Mesenchymal stem cell (in vitro differentiated cells and primary cell): ENCODE results near the gene TENM4.
A peak's percentile ranks its signal among the peaks of the same experiment; 100 is the strongest.

Source experiments
- DNase-seq: peaks from one replicate; pipeline ENCODE4 v3.0.0-alpha.2; 2013
- H2AFZ ChIP-seq: one replicate; pipeline ENCODE4 v1.6.1; 2013; ENCODE audit warnings: low read depth, mild to moderate bottlenecking, control low read depth, inconsistent platforms, low read length, moderate library complexity
- H2AK5ac ChIP-seq: 2 replicates; pipeline ENCODE4 v1.6.1; 2013; ENCODE audit warnings: low read length, moderate library complexity, mild to moderate bottlenecking, inconsistent platforms; ENCODE audit not compliant: severe bottlenecking
- H2BK120ac ChIP-seq: one replicate; pipeline ENCODE4 v1.6.1; 2013; ENCODE audit warnings: low read depth, mild to moderate bottlenecking, inconsistent platforms, low read length, moderate library complexity
- H2BK12ac ChIP-seq, 2 experiments: one replicate each; pipeline ENCODE4 v1.6.1; 2013; ENCODE audit warnings: inconsistent platforms in 2 of 2, low read length in 2 of 2, mild to moderate bottlenecking in 2 of 2, moderate library complexity in 2 of 2, control low read depth in 1 of 2
- H2BK15ac ChIP-seq: one replicate; pipeline ENCODE4 v1.6.1; 2013; ENCODE audit warnings: mild to moderate bottlenecking, low read depth, inconsistent platforms; ENCODE audit not compliant: poor library complexity, severe bottlenecking
- H2BK5ac ChIP-seq: 2 replicates; pipeline ENCODE4 v1.6.1; 2013; ENCODE audit warnings: low read depth, mild to moderate bottlenecking, low read length, control low read depth, inconsistent platforms; ENCODE audit not compliant: poor library complexity, severe bottlenecking
- H3K14ac ChIP-seq, 2 experiments: one replicate each; pipeline ENCODE4 v1.6.1; 2013; ENCODE audit warnings: inconsistent platforms in 2 of 2, low read length in 2 of 2, control low read depth in 1 of 2, mild to moderate bottlenecking in 1 of 2, moderate library complexity in 1 of 2
- H3K18ac ChIP-seq, 2 experiments: one replicate each; pipeline ENCODE4 v1.6.1; 2013; ENCODE audit warnings: inconsistent platforms in 2 of 2, low read length in 2 of 2, control low read depth in 1 of 2, low read depth in 1 of 2, mild to moderate bottlenecking in 1 of 2
- H3K23ac ChIP-seq, 2 experiments: one replicate each; pipeline ENCODE4 v1.6.1; 2013; ENCODE audit warnings: inconsistent platforms in 2 of 2, low read length in 2 of 2, mild to moderate bottlenecking in 2 of 2, moderate library complexity in 2 of 2, control low read depth in 1 of 2
- H3K27ac ChIP-seq: 2 replicates; pipeline ENCODE4 v1.5.1; 2013; ENCODE audit warnings: mild to moderate bottlenecking, moderate library complexity, low read length, control low read depth, inconsistent platforms; ENCODE audit not compliant: poor library complexity, severe bottlenecking
- H3K27me3 ChIP-seq, 2 experiments: 2 replicates each; pipeline versions ENCODE4 v1.6.1 to v1.7.0; 2013; ENCODE audit warnings: low read length in 2 of 2, mild to moderate bottlenecking in 2 of 2, moderate library complexity in 2 of 2, control low read depth in 1 of 2, inconsistent platforms in 1 of 2; ENCODE audit not compliant: control insufficient read depth in 1 of 2, insufficient read depth in 1 of 2
- H3K36me3 ChIP-seq, 2 experiments: 2 replicates each; pipeline versions ENCODE4 v1.6.1 to v1.7.0; 2013; ENCODE audit warnings: low read length in 2 of 2, control low read depth in 1 of 2, inconsistent platforms in 1 of 2, low read depth in 1 of 2, mild to moderate bottlenecking in 1 of 2; ENCODE audit not compliant: insufficient read depth in 2 of 2, control insufficient read depth in 1 of 2
- H3K4ac ChIP-seq, 2 experiments: one replicate each; pipeline ENCODE4 v1.6.1; 2013; ENCODE audit warnings: inconsistent platforms in 2 of 2, low read length in 2 of 2, mild to moderate bottlenecking in 2 of 2, moderate library complexity in 2 of 2, control low read depth in 1 of 2, low read depth in 1 of 2
- H3K4me1 ChIP-seq: 2 replicates; pipeline ENCODE4 v1.6.1; 2013; ENCODE audit warnings: low read depth, low read length, control low read depth; ENCODE audit not compliant: control insufficient read depth, insufficient read depth
- H3K4me2 ChIP-seq: 2 replicates; pipeline ENCODE4 v1.6.1; 2013; ENCODE audit warnings: low read length, mild to moderate bottlenecking, inconsistent platforms; ENCODE audit not compliant: poor library complexity, severe bottlenecking
- H3K4me3 ChIP-seq, 2 experiments: 2 replicates each; pipeline versions ENCODE4 v1.5.1 to v1.7.0; 2013; ENCODE audit warnings: low read length in 2 of 2, mild to moderate bottlenecking in 2 of 2, control low read depth in 1 of 2, low read depth in 1 of 2; ENCODE audit not compliant: insufficient read depth in 1 of 2
- H3K79me1 ChIP-seq: replicated peaks from 2 replicates; pipeline ENCODE4 v1.6.1; 2013; ENCODE audit warnings: mild to moderate bottlenecking, control low read depth, low read length, inconsistent platforms; ENCODE audit not compliant: poor library complexity, severe bottlenecking
- H3K9ac ChIP-seq: 2 replicates; pipeline ENCODE4 v1.7.0; 2013; ENCODE audit warnings: mild to moderate bottlenecking, low read length, moderate library complexity
- H3K9me3 ChIP-seq: 2 replicates; pipeline ENCODE4 v1.7.0; 2013; ENCODE audit warnings: mild to moderate bottlenecking, low read length; ENCODE audit not compliant: control insufficient read depth
- H4K8ac ChIP-seq: one replicate; pipeline ENCODE4 v1.6.1; 2013; ENCODE audit warnings: inconsistent platforms, mild to moderate bottlenecking, low read length, moderate library complexity
- H4K91ac ChIP-seq: one replicate; pipeline ENCODE4 v1.6.1; 2013; ENCODE audit warnings: mild to moderate bottlenecking, low read length, inconsistent platforms
- WGBS: methylation state at CpG from one replicate; pipeline ENCODE4 v1.1.7; 2013; ENCODE audit warnings: mixed read lengths; 5-methylcytosine and 5-hydroxymethylcytosine counted together

The TENM4 gene

GRCh38 chr11:79068356-79068755, 372.5 kb downstream of the TENM4 start:
- Histone ChIP-seq H2AFZ (no peak overlapping the region), H3K79me1 (no peaks in the 10 kb centered on the region)
- WGBS = 93% methylated on average over 1 of the region's 1 CpG

GRCh38 chr11:79067352-79067679, 373.5 kb downstream of the TENM4 start:
- Histone ChIP-seq H2AK5ac (no peak overlapping the region), H3K14ac (no peak overlapping the region), H2AFZ (no peak overlapping the region), H2BK5ac (no peak overlapping the region), H3K79me1 (no peaks in the 10 kb centered on the region), H3K9me3 (no peaks in the 10 kb centered on the region), H3K4me3 (no peak overlapping the region), H3K4ac (no peak overlapping the region), H2BK120ac (no peak overlapping the region), H3K36me3 (peaks cover 0 to 14% of the 10 kb centered on the region in 2 experiments), H3K9ac (no peak overlapping the region), H3K27me3 (no peaks in the 10 kb centered on the region), H2BK12ac (no peak overlapping the region), H3K27ac (no peak overlapping the region), H4K8ac (no peak overlapping the region), H3K23ac (no peak overlapping the region), H3K18ac (no peak overlapping the region), H3K4me2 (no peak overlapping the region), H3K4me1 (peaks cover 19% of the 10 kb centered on the region), H2BK15ac (no peak overlapping the region), H4K91ac (no peak overlapping the region)
- DNase-seq = no peak
- 86% methylated on average over 5 of the region's 6 CpGs for WGBS

More at GRCh38 chr11:79068356-79068755, 372.5 kb downstream of the TENM4 start:
- H3K18ac ChIP-seq = no peak overlapping the region
- no peak overlapping the region for H3K27ac ChIP-seq
- DNase-seq = no peak
- H2BK15ac ChIP-seq = no peak overlapping the region
- no peak overlapping the region for H2BK12ac ChIP-seq
- no peak overlapping the region for H2AK5ac ChIP-seq
- H3K9ac ChIP-seq = no peak overlapping the region
- no peak overlapping the region for H3K4me2 ChIP-seq
- no peak overlapping the region for H3K4ac ChIP-seq
- H3K4me3 ChIP-seq = no peak overlapping the region
- no peak overlapping the region for H4K8ac ChIP-seq
- peaks cover 0 to 14% of the 10 kb centered on the region in 2 experiments for H3K36me3 ChIP-seq
- H3K27me3 ChIP-seq = no peaks in the 10 kb centered on the region
- no peak overlapping the region for H2BK5ac ChIP-seq
- H3K14ac ChIP-seq = no peak overlapping the region
- H3K23ac ChIP-seq = no peak overlapping the region
- H4K91ac ChIP-seq = no peak overlapping the region
- no peak overlapping the region for H2BK120ac ChIP-seq
- no peaks in the 10 kb centered on the region for H3K9me3 ChIP-seq
- peaks cover 12% of the 10 kb centered on the region for H3K4me1 ChIP-seq

GRCh38 chr11:79066456-79067351, 374.1 kb downstream of the TENM4 start:
- Histone ChIP-seq H2BK120ac (no peak overlapping the region), H3K4ac (no peak overlapping the region), H4K91ac (peak overlapping the region; percentile 43), H2AFZ (no peak overlapping the region), H3K4me1 (peaks cover 19% of the 10 kb centered on the region), H3K36me3 (peaks cover 0 to 14% of the 10 kb centered on the region in 2 experiments), H3K4me2 (no peak overlapping the region), H3K27me3 (no peaks in the 10 kb centered on the region), H3K23ac (no peak overlapping the region), H3K14ac (peak overlapping the region in 1 of 2 experiments; percentile 70), H2BK15ac (no peak overlapping the region), H3K79me1 (no peaks in the 10 kb centered on the region), H4K8ac (no peak overlapping the region), H3K4me3 (no peak overlapping the region), H2BK12ac (no peak overlapping the region), H2AK5ac (no peak overlapping the region), H3K27ac (no peak overlapping the region), H3K18ac (no peak overlapping the region), H2BK5ac (no peak overlapping the region), H3K9me3 (no peaks in the 10 kb centered on the region), H3K9ac (no peak overlapping the region)
- no peak for DNase-seq
- WGBS = 78% methylated on average over 28 of the region's 28 CpGs

- DNase-seq = peak; percentile 26
- no peak overlapping the region for H3K18ac ChIP-seq
- no peak overlapping the region for H3K23ac ChIP-seq
- no peak overlapping the region for H2BK120ac ChIP-seq
- H3K27me3 ChIP-seq = no peaks in the 10 kb centered on the region
- no peak overlapping the region for H2BK5ac ChIP-seq
- H3K79me1 ChIP-seq = no peaks in the 10 kb centered on the region
- H4K8ac ChIP-seq = no peak overlapping the region
- H2BK15ac ChIP-seq = no peak overlapping the region
- peak overlapping the region; percentile 89 for H2AK5ac ChIP-seq
- H3K9ac ChIP-seq = no peak overlapping the region
- H2AFZ ChIP-seq = no peak overlapping the region
- no peak overlapping the region for H3K4me2 ChIP-seq
- no peak overlapping the region for H3K14ac ChIP-seq
- H4K91ac ChIP-seq = no peak overlapping the region
- no peaks in the 10 kb centered on the region for H3K9me3 ChIP-seq
- no peak overlapping the region for H3K4ac ChIP-seq
- no peak overlapping the region for H2BK12ac ChIP-seq
- 67% methylated on average over 15 of the region's 16 CpGs for WGBS
- no peak overlapping the region for H3K4me3 ChIP-seq
- H3K36me3 ChIP-seq = peaks cover 0 to 4% of the 10 kb centered on the region in 2 experiments
- peaks cover 26% of the 10 kb centered on the region for H3K4me1 ChIP-seq
- H3K27ac ChIP-seq = no peak overlapping the region
Observed at GRCh38 chr11:79062814-79063762, 377.7 kb downstream of the TENM4 start.
